Immature natural killer cell (primary cell): Measurements from ENCODE around the gene JADE3. TPM values are rescaled to one million over a fixed set of nuclear protein-coding genes. Genes with fewer than 3 reads are reported as not detected.
"Not testable (repeated sequence)": the region's sequence is repeated elsewhere in the genome, so short reads cannot be mapped to it uniquely, and the experiment has no call there.

ENCODE experiments used
- DNase-seq, 3 donors: peaks; one replicate each; pipeline ENCODE4 v3.0.0; 2022; ENCODE audit warnings: mixed read lengths in 1 of 3
- H3K27ac Mint-ChIP-seq, 6 donors: one replicate each; pipeline ENCODE4 v1.8.0; 2020; ENCODE audit warnings: mixed read lengths in 6 of 6, mild to moderate bottlenecking in 5 of 6, inconsistent platforms in 4 of 6, moderate library complexity in 3 of 6
- H3K27me3 Mint-ChIP-seq, 3 donors: one replicate each; pipeline ENCODE4 v1.8.0; 2020 to 2021; ENCODE audit warnings: low read depth in 3 of 3, mild to moderate bottlenecking in 3 of 3, mixed read lengths in 3 of 3, moderate library complexity in 3 of 3, inconsistent platforms in 1 of 3
- H3K36me3 Mint-ChIP-seq, 3 donors: one replicate each; pipeline ENCODE4 v1.8.0; 2020; ENCODE audit warnings: mixed read lengths in 3 of 3, inconsistent platforms in 2 of 3, mild to moderate bottlenecking in 2 of 3
- H3K4me1 Mint-ChIP-seq, 2 donors: one replicate each; pipeline ENCODE4 v1.8.0; 2020; ENCODE audit warnings: inconsistent platforms in 2 of 2, mild to moderate bottlenecking in 2 of 2, mixed read lengths in 2 of 2, moderate library complexity in 1 of 2
- H3K4me3 Mint-ChIP-seq, 5 donors: one replicate each; pipeline ENCODE4 v1.8.0; 2020; ENCODE audit warnings: mild to moderate bottlenecking in 5 of 5, mixed read lengths in 5 of 5, inconsistent platforms in 3 of 5, moderate library complexity in 3 of 5
- H3K9me3 Mint-ChIP-seq, 6 donors: one replicate each; pipeline ENCODE4 v1.8.0; 2020; ENCODE audit warnings: mild to moderate bottlenecking in 6 of 6, mixed read lengths in 6 of 6, inconsistent platforms in 4 of 6, moderate library complexity in 3 of 6
- polyA plus RNA-seq, 3 donors: library from polyadenylated mRNA; unstranded; fragments of 300-500 nt; fragmentation: Illumina TruSeq; gene quantifications; one replicate each; pipeline ENCODE4 v1.2.3, GENCODE V29; 2021

Gene JADE3
- polyA plus RNA-seq, 3 donors from 2014 or later = 0.20 TPM; not detected in 2

DNA sequence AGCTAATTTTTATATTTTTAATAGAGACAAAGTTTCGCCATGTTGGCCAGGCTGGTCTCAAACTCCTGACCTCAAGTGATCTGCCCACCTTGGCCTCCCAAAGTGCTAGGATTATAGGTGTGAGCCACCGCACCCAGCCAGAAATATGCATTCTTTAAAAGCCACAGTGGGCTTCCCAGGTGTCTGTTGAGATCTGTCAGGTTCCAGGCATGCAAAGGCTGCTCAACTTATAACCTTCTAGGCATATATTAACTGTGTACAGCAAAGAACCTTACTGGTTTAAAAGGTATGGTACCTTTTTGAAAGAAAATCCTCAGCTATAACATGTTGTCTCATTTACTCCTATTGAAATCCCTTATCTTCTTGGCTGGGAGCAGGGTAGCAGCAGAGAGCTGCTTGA, 42.5 kb downstream of the JADE3 start:
- Mint-ChIP-seq H3K36me3 (no peaks in the 10 kb centered on the region), H3K4me3 (no peak overlapping the region), H3K27ac (no peak overlapping the region), H3K9me3 (no peaks in the 10 kb centered on the region), H3K4me1 (no peaks in the 10 kb centered on the region), H3K27me3 (peaks cover 0 to 6% (median 4%) of the 10 kb centered on the region in 3 donors)
- DNase-seq = no peak

DNA sequence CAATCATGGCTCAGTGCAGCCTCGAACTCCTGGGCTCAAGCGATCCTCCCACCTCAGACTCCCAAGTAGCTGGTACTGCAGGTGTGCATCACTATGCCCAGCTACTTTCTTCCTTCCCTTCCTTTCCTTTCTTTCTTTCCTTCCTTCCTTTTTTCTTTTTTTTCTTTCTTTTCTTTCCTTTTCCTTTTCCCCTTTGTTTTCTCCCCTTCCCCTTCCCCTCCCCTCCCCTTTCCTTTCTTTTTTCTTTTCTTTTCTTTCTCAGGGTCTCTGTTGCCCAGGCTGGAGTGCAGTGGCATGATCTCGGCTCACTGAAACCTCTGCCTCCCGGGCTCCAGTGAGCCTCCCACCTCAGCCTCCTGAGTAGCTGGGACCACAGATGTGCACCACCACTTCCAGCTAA, 44.4 kb downstream of the JADE3 start:
- H3K4me3 Mint-ChIP-seq, H3K4me1 Mint-ChIP-seq, H3K27ac Mint-ChIP-seq, H3K27me3 Mint-ChIP-seq, DNase-seq, H3K9me3 Mint-ChIP-seq, H3K36me3 Mint-ChIP-seq: not testable (repeated sequence)

DNA sequence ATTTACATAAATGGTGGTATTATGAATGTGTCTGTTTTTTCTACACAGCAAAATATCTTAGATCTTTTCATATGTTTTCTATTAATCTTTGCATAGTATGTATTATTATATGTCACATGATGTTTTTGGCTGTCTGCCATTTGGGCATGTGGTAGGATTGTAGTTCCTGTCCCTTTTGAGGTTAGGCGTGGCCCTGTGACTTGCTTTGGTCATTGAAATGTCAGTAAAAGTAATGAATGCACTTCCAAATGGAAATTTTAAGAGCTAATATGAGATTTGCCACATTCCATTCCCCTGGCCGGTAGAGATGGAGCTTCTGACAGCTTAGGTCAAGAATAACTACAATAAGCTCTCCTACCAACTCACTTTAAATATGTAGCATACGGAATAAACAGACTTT, 45.1 kb downstream of the JADE3 start:
- Mint-ChIP-seq H3K9me3 (no peaks in the 10 kb centered on the region), H3K4me1 (no peaks in the 10 kb centered on the region), H3K27ac (no peak overlapping the region), H3K36me3 (no peaks in the 10 kb centered on the region), H3K4me3 (no peak overlapping the region), H3K27me3 (peaks cover 0 to 2% (median 2%) of the 10 kb centered on the region in 3 donors)
- DNase-seq = no peak

DNA sequence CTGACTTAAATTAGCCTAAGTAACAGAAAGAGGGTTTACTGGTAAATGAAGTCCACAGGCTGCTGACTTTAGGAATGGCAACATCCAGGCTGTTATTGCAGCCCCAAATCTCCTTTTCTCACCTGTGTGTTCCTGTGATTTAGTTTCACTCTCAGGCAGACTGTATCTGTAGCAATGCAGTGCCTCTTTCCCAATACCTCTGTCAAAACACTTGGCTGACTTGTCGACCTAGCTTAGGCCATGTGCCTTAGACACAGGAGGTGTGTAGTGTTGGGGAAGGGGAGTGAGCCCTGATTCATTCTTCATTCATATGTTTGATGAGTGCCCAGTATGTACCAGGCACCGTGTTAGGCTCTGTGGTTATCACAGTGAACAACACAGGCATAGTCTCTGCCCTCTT, 46.9 kb downstream of the JADE3 start:
- no peak for DNase-seq
- no peaks in the 10 kb centered on the region for H3K36me3 Mint-ChIP-seq
- H3K4me3 Mint-ChIP-seq = no peak overlapping the region
- no peaks in the 10 kb centered on the region for H3K9me3 Mint-ChIP-seq
- no peaks in the 10 kb centered on the region for H3K27me3 Mint-ChIP-seq
- no peaks in the 10 kb centered on the region for H3K4me1 Mint-ChIP-seq
- H3K27ac Mint-ChIP-seq = no peak overlapping the region

DNA sequence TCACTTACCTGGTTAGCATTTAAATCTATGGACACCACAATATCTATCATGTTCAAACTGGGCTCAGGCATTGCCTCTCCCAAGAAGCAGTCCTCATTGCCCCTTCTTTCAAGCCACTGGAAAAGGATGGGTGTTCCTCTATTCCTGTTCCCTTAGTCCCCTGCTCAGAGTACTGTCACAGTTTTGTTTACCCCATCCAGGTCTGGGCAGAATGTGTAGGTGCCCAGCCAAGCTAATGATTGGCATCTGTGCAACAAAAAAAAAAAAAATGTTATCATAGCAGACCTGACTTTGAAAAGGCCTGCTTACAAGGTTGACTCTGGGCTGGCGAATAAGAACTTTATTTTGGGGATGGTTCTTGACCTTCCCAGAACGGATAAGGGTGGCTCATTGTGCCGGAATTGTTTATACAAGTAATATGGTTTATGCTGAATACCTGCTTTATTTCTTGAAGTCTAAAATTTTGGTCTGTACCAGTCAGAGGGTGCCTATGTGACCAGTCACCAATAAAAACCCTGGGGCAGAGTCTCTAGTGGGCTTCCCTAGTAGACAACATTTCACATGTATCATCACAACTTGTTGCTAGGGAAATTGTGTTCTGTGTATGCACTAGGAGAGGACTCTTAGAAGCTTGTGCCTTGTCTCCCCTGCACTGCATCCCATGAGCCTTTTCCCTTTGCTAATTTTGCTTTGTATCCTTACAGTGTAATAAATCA, 47.9 kb downstream of the JADE3 start:
- Mint-ChIP-seq H3K4me1 (no peaks in the 10 kb centered on the region), H3K9me3 (no peaks in the 10 kb centered on the region), H3K27ac (no peak overlapping the region), H3K27me3 (no peaks in the 10 kb centered on the region), H3K4me3 (no peak overlapping the region), H3K36me3 (no peaks in the 10 kb centered on the region)
- no peak for DNase-seq

DNA sequence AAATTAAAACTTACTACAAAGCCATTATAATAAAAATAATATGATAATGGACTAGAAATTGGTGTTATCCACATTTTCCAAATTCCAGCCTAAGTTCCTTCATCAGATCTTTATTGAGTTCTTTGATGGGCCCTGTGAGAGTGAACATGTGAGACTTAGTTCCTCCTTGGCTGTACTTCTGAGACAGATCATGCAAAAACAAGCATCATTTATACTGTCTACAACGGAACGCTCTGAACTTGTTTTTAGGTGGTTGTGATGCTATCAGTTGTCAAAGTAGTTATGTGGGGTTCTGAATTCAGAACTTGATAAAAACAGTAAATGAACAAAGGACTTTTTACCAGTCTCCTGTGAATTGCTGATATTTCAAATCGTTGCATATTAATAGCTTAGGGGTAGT, 48.9 kb downstream of the JADE3 start:
- no peak overlapping the region for H3K27ac Mint-ChIP-seq
- no peaks in the 10 kb centered on the region for H3K4me1 Mint-ChIP-seq
- no peak for DNase-seq
- H3K36me3 Mint-ChIP-seq = no peaks in the 10 kb centered on the region
- no peaks in the 10 kb centered on the region for H3K9me3 Mint-ChIP-seq
- peaks cover 0 to 3% (median 0%) of the 10 kb centered on the region in 3 donors for H3K27me3 Mint-ChIP-seq
- no peak overlapping the region for H3K4me3 Mint-ChIP-seq

DNA sequence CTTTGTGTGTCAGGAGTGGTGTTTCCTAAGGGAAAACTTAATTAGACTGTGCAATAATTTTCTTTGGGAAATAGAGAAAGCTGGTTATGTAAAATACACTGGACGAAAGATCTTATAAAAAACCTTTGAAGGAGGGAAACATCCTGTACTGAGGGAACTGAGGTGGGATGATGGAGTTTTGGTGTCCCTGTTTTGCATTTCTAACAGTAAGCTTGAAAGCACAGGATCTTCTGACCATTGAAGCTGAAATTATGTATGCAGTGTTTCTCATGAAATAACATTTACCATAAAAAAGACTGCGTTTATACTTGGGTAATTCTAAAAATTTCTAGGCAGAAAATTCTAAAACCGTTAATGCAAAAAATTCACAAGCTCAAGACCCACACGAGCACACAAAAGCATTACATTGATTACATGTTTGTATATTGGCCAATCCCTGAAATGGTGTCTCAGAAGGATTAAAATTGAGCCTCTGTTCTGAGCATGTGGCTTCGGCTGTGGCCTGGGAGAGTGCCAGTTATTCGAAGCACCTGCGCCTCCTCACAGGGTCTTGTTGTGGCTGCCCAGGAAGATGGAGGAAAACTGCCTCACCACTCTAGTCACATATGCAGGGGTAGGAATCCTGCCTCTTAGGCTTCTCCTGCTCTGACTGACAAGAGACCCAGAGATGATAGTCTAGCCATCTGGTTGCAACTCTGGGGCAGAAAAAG, 49.5 kb downstream of the JADE3 start:
- no peaks in the 10 kb centered on the region for H3K9me3 Mint-ChIP-seq
- H3K4me3 Mint-ChIP-seq = no peak overlapping the region
- DNase-seq = no peak
- H3K36me3 Mint-ChIP-seq = no peaks in the 10 kb centered on the region
- H3K4me1 Mint-ChIP-seq = no peaks in the 10 kb centered on the region
- H3K27me3 Mint-ChIP-seq = peaks cover 0 to 4% (median 0%) of the 10 kb centered on the region in 3 donors
- H3K27ac Mint-ChIP-seq = no peak overlapping the region

DNA sequence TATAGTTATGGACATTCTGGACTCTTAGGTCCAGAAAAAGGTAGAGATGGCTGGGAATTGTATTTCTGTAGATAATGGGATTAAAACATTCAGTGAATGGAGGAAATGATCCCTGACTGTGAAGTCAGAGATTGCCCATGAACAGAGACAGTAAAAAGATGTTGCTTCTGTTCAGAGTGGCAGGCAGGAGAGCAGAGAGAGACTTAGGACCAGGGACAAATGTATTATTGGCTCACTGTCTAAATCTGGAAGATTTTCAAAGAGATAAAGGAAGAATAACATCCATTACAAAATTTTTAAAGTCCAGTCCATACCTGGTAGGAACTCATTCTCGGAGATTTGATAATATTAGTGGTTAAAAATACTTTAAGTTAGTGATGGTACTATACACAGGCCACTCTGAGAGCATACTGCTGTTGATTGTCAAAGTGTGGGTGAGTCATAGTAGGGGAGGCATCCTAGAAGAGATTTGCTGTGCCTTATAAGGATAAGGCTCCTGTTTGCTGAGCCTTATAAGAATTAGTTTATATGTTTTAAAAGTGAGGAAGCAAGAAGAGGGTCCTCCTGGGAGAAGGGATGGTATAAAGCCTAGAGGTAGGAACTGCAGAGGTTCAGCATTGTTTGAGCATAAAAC, 53.0 kb downstream of the JADE3 start:
- no peak for DNase-seq
- no peak overlapping the region for H3K4me3 Mint-ChIP-seq
- no peaks in the 10 kb centered on the region for H3K9me3 Mint-ChIP-seq
- H3K27ac Mint-ChIP-seq = no peak overlapping the region
- no peaks in the 10 kb centered on the region for H3K36me3 Mint-ChIP-seq
- peaks cover 0 to 9% (median 4%) of the 10 kb centered on the region in 3 donors for H3K27me3 Mint-ChIP-seq
- H3K4me1 Mint-ChIP-seq = no peaks in the 10 kb centered on the region

DNA sequence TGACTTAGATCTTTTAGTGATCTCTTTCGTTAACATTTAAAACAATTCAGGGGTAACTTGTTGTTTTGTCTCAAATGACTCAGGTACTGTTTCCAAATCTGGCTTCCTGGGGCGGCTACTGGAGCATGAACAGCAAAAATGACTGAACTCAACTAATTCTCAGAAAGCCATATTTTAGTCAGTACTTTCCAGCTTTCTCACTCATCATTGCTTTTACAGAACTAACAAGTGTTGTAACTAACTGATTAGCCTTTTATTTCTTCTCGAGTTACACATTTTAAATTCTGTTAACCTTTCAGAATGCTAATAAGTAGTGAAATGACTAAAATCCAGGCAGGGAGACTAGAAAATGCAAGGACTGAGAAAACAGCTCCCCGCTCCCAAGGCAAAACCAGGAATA, 55.3 kb downstream of the JADE3 start:
- no peak overlapping the region for H3K4me3 Mint-ChIP-seq
- no peak for DNase-seq
- no peaks in the 10 kb centered on the region for H3K9me3 Mint-ChIP-seq
- H3K36me3 Mint-ChIP-seq = no peaks in the 10 kb centered on the region
- H3K27ac Mint-ChIP-seq = no peak overlapping the region
- H3K4me1 Mint-ChIP-seq = no peaks in the 10 kb centered on the region
- peaks cover 0 to 9% (median 4%) of the 10 kb centered on the region in 3 donors for H3K27me3 Mint-ChIP-seq

DNA sequence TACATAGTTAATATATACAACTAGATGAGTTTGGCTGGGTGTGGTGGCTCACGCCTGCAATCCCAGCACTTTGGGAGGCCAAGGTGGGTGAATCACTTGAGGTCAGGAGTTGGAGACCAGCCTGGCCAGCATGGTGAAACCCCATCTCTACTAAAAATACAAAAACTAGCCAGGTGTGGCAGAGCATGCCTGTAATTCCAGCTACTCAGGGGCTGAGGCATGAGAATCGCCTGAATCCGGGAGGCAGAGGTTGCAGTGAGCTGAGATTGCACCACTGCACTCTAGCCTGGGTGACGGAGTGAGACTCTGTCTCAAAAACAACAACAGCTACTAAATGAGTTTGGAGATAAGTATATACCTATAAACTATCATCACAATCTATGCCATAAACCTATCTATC, 64.8 kb downstream of the JADE3 start:
- not testable (repeated sequence) for H3K36me3 Mint-ChIP-seq, DNase-seq, H3K27me3 Mint-ChIP-seq, H3K4me1 Mint-ChIP-seq, H3K4me3 Mint-ChIP-seq, H3K27ac Mint-ChIP-seq, H3K9me3 Mint-ChIP-seq

DNA sequence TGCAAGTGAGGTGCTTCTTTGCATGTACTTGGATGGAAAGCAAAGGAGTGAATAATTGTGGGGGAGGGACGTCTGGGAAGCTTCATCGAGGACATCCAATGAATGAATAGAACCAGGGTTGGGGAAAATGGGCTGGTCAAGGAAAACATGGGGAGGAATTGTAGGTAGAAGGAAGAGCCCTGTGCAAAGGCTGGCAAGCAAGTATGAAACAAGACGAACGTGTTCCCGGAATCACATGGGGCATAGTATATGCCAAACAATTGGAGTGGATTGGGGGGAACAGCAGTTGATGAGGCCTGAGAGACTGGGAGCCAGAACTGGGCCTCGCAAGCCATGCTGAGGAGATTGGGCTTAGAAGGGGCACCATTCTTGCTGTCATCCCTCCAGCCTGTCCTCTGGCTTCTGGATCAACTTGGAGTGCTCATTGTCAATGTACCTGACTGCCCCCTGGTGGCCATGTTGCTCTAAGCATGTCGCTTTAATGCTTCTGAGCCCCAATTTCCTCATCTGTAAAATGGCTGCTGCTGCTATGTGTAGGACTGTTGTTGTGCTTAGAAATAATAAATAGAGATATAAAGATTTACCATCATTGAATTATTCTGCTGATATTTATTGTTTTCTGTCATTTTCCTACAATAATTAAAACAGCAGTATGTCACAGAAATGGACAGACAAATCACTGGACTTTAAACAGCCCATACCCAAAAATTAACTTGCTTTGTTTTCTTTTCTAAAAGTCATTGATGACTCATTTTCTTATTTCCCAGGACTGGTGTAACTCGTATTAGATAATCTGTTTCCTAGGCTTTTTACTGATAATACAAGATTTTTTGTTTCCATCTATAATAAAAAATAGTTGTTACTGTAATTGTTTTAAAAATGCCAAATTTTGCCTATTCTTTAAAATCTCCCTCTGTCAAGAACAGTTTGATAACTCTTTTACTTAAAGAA, 66.4 kb downstream of the JADE3 start:
- H3K36me3 Mint-ChIP-seq = no peaks in the 10 kb centered on the region
- H3K9me3 Mint-ChIP-seq = peaks cover 0 to 4% (median 0%) of the 10 kb centered on the region in 6 donors
- peak; percentile 44 to 58 (median 53) for DNase-seq
- H3K4me3 Mint-ChIP-seq = no peak overlapping the region
- no peaks in the 10 kb centered on the region for H3K4me1 Mint-ChIP-seq
- H3K27me3 Mint-ChIP-seq = peaks cover 0 to 5% (median 0%) of the 10 kb centered on the region in 3 donors
- no peak overlapping the region for H3K27ac Mint-ChIP-seq

DNA sequence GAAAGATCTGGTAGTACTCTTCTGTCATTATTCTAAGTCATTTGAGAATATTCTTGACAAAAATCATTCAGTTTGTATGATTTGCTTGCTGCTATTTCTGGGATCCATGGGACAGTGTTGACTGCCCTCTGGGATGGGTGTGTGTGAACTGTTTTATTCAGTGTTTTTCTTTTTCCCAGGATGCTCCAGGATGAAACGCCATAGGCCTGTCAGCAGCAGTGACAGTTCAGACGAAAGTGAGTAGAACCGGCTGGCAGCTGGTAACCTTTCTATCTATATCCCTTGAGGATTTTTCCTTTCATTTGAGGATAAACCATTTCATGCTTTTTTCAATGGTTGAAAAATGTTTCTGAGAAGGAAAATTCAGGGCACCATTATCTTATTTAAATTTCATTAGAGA, 72.5 kb downstream of the JADE3 start:
- Mint-ChIP-seq H3K4me3 (no peak overlapping the region), H3K27me3 (peaks cover 0 to 6% (median 0%) of the 10 kb centered on the region in 3 donors), H3K9me3 (peaks cover 0 to 4% (median 0%) of the 10 kb centered on the region in 6 donors), H3K27ac (no peak overlapping the region), H3K36me3 (no peaks in the 10 kb centered on the region), H3K4me1 (no peaks in the 10 kb centered on the region)
- no peak for DNase-seq

DNA sequence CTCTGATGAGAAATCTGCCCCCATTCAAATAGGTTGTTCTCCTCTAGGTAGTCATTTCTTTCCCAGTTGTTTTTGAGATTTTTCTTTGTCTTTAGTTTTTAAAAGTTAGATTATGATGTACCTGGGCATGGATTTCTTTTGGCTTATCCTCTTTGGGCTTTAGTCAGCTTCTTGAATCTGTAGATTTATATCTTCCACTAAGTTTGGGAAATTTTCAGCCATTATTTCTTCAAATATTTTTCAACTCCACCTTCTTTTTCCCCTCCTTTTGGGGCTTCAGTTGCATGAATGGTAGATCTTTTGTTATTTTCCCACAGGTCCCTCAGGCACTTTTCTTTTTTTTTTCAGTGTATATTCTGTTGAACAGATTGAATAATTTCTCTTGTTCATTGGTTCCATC, 77.3 kb downstream of the JADE3 start:
- Mint-ChIP-seq H3K27ac (no peak overlapping the region), H3K9me3 (no peaks in the 10 kb centered on the region), H3K4me3 (no peak overlapping the region), H3K36me3 (no peaks in the 10 kb centered on the region), H3K27me3 (peaks cover 0 to 15% (median 0%) of the 10 kb centered on the region in 3 donors), H3K4me1 (no peaks in the 10 kb centered on the region)
- DNase-seq = no peak
